Activated CD4-positive, alpha-beta T cell treated with anti-CD3 and anti-CD28 coated beads for 48 hours (primary cell): ENCODE data around the gene ARHGAP18.

Experiments used
- DNase-seq: peaks from one replicate; pipeline ENCODE4 v3.0.0-alpha.2; 2020

The ARHGAP18 gene

GRCh38 chr6:129717277-129717676, 7.3 kb upstream of the ARHGAP18 start:
- no peak for DNase-seq

GRCh38 chr6:129713806-129714333, 3.9 kb upstream of the ARHGAP18 start:
- no peak for DNase-seq

DNA sequence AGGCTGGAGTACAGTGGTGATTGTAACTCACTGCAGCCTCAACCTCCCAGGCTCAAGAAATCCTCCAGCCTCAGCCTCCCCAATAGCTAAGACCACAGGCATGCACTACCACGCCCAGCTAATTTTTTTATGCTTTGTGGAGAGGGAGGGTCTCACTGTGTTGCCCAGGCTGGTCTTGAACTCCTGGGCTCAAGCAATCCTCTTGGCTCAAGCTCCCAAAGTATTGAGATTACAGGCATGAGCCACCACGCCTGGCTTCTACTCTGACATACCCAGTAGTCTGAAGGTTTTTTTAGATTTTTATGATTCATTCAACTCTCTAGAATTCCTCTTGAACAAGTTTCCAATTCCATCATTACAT, 1.3 kb upstream of the ARHGAP18 start:
- DNase-seq = no peak

- DNase-seq = no peak
Measured at GRCh38 chr6:129710450-129711270, 683 bp upstream of the ARHGAP18 start.

DNA sequence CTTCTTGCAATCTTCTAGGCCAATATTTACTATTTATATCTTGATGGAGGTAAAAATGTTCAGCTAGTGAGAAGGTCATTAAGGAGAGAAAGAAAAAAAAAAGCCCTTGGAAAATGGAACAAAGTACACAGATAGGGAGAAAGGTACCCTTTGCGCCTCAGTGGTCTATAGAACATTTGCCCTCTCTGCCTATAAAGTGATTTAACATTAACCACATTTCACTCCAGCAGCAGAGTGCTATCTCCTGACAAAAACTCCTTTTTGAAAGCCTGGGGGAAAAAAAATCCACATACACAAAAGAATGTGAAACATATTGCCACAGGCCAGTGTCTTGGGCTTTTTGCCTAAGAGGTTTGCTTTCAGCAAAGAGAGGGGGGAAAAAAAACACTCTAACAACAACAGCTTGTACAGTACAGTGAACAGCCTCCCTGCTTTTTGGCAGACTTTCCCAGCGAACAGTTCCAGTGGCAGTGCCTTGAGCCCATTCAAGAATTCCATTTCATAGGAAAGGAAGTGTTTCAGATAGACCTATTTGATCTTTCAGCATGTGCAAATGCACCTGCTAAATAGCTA, 695 bp downstream of the ARHGAP18 start:
- DNase-seq = no peak

DNA sequence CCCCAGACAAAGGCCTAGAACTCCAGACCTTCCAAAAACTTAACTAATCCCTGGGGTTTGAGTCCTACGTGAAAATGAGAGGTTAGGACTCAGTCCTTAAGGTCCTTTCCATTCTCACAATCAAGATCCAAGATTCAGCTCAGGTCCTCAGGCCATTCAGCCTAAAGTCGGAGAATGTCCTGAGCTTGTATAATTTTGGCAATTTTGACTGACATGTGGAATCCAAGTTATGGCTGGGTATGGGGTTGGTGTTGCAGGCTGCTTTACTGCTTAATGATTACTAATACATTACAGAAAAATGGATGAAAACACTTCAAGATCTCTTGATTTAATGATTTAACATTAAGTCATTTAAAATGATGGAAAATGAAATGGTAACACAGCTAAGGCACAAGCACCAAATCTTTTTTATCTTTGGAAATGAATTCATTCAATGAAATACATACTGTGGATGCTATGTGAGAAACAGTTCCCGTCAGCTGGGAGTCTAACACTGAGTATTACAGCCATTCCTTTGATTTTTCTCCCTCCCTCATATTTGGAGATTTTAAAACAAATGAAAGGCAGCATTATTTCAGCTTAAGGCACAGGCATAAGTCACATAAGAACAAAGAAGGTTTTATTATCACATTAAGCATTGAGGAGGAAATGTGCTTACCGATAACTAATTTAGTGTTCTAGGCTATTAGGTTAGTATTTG, 1.3 kb downstream of the ARHGAP18 start:
- no peak for DNase-seq

DNA sequence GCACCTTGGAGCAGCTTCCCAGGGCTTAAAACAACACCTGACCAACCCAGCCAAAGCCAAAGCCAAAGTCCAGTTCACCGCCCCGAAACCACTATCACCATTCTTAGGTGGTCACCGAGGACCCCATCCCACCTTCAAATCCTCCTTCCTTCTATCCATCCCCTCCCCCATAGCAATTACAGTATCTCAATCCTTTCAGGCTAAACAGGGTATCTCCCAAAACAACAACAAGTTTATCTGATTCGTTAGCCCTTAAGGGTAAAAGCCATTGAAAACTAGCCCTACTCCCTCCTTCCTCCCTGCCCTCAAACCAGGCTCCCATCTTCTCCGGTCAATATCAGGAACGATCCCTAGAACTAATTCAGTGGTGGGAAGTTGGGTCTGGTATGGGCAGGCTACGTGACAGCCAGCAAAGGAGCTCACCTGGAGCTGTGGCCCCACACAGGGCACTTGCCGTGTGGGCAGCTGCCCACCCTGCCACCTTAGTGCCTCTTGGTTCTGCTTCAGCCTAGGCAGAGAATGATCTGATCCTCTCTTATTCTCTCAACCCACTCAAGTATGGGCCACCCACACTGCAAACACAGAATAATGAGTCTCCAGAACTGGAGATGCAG, 2.0 kb downstream of the ARHGAP18 start:
- no peak for DNase-seq

DNA sequence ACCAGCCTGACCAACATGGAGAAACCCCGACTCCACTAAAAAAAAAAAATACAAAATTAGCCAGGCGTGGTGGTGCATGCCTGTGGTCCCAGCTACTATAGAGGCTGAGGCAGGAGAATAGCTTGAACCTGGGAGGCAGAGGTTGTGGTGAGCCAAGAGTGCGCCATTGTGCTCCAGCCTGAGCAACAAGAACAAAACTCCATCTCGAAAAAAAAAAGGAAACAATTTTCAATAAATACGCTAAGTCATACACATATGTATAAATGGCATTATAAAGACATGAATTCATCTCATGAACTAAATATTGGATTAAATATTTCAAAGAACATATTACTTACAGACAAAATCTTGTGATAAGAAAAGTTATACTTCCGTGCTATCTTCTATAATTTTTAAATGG, 2.9 kb downstream of the ARHGAP18 start:
- no peak for DNase-seq

GRCh38 chr6:129705212-129705611, 4.8 kb downstream of the ARHGAP18 start:
- no peak for DNase-seq

DNA sequence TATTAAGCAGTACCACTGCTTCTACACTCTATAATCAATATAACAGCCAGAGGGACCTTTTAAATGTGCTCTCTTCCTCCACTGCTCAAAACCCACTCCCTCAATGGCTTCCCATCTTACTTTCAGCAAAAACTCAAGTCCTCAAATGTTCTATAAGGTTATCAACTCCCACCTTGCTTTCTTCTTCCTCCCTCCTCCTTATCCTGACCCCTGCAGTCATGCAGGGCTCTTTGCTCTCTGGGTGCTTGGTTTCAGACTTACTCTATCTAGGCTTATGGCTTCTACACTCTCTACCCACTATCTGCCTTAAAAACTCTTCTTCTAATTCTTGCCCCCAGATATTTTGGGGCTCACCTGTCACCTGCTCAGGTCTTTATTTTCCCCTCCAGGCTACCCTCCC, 5.3 kb downstream of the ARHGAP18 start:
- no peak for DNase-seq

DNA sequence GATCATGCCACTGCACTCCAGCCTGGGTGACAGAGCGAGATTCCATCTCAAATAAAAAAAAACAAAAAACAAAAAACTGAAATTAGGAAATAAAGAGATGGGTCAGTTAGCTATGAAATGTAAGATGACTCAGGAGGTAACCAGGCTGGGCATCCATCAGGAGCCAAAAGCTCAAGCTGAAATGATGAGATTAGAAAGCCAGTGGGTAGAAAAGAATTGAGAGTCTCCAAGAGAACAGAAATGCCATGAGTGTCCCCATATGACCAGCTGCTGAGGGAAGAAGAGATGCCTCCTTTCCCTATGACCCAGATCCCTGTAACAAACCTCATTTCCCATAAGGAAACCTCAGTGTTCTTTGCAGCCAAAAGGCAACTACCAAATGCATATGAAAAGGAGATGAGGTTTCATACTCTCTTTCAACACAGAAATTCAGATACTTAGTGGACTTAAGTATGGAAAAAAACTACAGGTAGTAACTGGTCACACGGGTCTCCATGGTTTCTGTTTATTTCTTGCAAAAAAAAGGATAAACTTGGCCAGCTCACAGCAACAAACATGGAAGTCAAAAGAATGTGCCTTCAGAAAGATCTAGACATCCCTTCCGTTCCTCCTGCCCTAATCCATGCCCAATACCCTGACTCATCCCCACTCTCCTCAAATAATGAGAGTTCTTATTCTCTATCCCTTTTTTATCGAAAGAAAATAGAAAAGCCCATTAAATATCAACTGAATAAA, 8.1 kb downstream of the ARHGAP18 start:
- no peak for DNase-seq

GRCh38 chr6:129700666-129701065, 9.3 kb downstream of the ARHGAP18 start:
- DNase-seq = no peak

GRCh38 chr6:129699659-129700058, 10.3 kb downstream of the ARHGAP18 start:
- DNase-seq = no peak

- DNase-seq = no peak
Measured at GRCh38 chr6:129698430-129698829, 11.5 kb downstream of the ARHGAP18 start.

- DNase-seq = no peak
Measured at GRCh38 chr6:129697788-129698187, 12.2 kb downstream of the ARHGAP18 start.

GRCh38 chr6:129696843-129697242, 13.1 kb downstream of the ARHGAP18 start:
- no peak for DNase-seq

DNA sequence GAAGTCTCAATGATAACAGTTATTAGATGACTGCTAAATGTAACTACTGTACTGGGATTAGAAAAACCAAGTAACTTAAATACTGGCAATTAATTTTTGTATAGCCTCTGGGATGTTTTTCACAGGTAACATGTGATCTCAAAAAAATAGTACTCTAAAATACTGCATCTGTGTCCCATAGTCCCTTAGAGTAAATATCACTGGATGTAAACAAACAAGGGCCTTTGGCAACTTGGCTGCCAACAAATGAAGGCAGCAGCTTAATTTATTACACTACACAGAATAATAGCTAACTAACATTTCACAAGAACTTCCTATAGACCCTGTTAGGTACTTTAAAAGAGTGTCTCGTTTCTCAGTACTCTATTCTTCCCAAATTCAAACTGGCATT, 14.0 kb downstream of the ARHGAP18 start:
- DNase-seq = no peak

GRCh38 chr6:129695373-129696027, 14.5 kb downstream of the ARHGAP18 start:
- DNase-seq = peak; percentile 51

DNA sequence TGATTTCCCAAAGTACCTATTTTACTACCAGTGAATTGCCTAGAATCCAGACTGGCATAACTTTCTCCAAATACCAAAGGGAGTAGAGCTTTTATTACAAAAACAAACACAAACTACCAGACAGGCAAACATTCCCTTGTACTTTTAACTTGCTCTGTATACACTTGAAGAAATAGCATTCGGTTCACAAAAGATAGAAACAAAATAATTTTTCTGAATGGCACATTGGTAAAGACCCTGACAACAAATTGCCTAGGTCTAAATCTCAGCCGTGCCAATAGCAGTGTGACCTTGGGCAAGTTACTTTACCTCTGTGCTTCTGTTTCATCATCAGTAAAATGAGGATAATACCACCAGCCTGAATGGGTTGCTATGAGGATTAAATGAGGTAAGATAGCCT, 15.9 kb downstream of the ARHGAP18 start:
- DNase-seq = no peak

DNA sequence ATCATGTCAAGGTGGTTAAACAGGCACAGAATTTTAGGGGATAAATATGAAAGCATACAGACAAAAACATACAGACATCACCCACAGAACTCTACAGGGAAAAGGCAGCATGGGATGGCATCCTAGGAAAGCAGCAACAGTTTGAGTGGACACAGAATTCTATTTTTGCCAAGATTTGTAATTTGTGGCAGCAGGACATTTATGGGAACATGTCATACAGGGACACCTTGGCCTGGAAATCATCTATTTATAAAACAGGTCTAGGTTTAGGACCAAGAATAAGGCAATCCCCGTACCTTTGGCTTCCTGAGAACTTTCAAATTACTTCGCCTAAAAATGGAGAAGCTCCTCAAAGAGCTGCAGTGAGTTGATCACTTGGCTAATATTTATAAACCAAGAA, 17.5 kb downstream of the ARHGAP18 start:
- DNase-seq = no peak

- no peak for DNase-seq
Measured at GRCh38 chr6:129691709-129692108, 18.3 kb downstream of the ARHGAP18 start.

DNA sequence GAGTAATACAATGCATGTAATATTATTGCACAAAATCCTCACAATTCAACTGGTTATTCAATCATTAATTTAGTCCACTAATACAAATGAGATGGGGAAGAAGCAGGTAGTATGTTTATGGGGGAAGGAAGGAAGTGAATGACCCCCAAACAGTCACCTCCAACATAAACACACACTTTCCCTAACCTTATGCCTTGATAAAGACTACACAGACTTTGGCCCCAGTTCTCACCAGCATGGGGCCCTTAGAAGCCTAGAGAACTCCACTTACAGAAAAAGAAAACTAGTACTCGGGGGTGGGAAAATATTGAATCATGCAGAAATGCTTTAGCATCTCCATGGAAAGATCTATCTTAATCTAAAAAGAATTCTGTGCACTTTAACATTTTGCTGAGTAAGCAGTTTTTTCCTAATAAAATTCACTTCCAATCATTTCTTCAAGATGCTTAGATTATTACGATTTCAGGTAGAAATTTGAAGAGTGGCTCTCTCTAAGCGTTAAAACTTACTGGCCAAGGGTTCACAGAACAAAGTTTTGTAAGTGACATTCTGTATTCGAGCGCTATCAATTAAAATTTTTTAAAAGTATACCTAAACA, 18.8 kb downstream of the ARHGAP18 start:
- no peak for DNase-seq
